H9 (cell line): ENCODE results near the gene CD59. TPM values are rescaled to one million over a fixed set of nuclear protein-coding genes. Genes with fewer than 3 reads are reported as not detected.
A peak's percentile ranks its signal among the peaks of the same experiment; 100 is the strongest.

Experiments used
- DNase-seq: peaks from one replicate; pipeline ENCODE4 v3.0.0-alpha.2; 2017
- H2AFZ ChIP-seq: one replicate; pipeline ENCODE4 v1.6.1; 2013; ENCODE audit warnings: mild to moderate bottlenecking, low read length, control low read depth, moderate library complexity
- H2AK5ac ChIP-seq: 2 replicates; pipeline ENCODE4 v1.6.1; 2013; ENCODE audit warnings: low read length, control low read depth, mixed read lengths; ENCODE audit not compliant: insufficient read length
- H2BK120ac ChIP-seq: one replicate; pipeline ENCODE4 v1.6.1; 2013; ENCODE audit warnings: low read depth, mild to moderate bottlenecking, low read length, control low read depth, inconsistent platforms; ENCODE audit not compliant: poor library complexity, severe bottlenecking
- H2BK12ac ChIP-seq: 2 replicates; pipeline ENCODE4 v1.6.1; 2013; ENCODE audit warnings: low read length, control low read depth, mixed read lengths, low read depth; ENCODE audit not compliant: insufficient read length
- H2BK15ac ChIP-seq: 2 replicates; pipeline ENCODE4 v1.6.1; 2013; ENCODE audit warnings: low read depth, low read length, control low read depth
- H2BK20ac ChIP-seq: one replicate; pipeline ENCODE4 v1.6.1; 2013; ENCODE audit warnings: low read depth, mild to moderate bottlenecking, low read length, control low read depth, inconsistent platforms; ENCODE audit not compliant: poor library complexity, severe bottlenecking
- H2BK5ac ChIP-seq: 2 replicates; pipeline ENCODE4 v1.6.1; 2013; ENCODE audit warnings: low read length, control low read depth, mixed read lengths; ENCODE audit not compliant: insufficient read length
- H3K14ac ChIP-seq: 2 replicates; pipeline ENCODE4 v1.6.1; 2013; ENCODE audit warnings: low read length, control low read depth; ENCODE audit not compliant: insufficient read depth
- H3K18ac ChIP-seq: 2 replicates; pipeline ENCODE4 v1.6.1; 2013; ENCODE audit warnings: low read depth, mild to moderate bottlenecking, mixed read lengths, low read length, control low read depth; ENCODE audit not compliant: insufficient read length
- H3K23ac ChIP-seq: 2 replicates; pipeline ENCODE4 v1.6.1; 2013; ENCODE audit warnings: low read length, control low read depth, mixed read lengths, low read depth; ENCODE audit not compliant: insufficient read length
- H3K23me2 ChIP-seq: 2 replicates; pipeline ENCODE4 v1.6.1; 2013; ENCODE audit warnings: low read depth, mild to moderate bottlenecking, mixed read lengths, low read length, control low read depth; ENCODE audit not compliant: insufficient read length, poor library complexity, severe bottlenecking
- H3K27ac ChIP-seq: 2 replicates; pipeline ENCODE4 v1.5.1; 2013; ENCODE audit warnings: low read length, control low read depth, mixed read lengths, low read depth; ENCODE audit not compliant: insufficient read length
- H3K27me3 ChIP-seq: 2 replicates; pipeline ENCODE4 v1.6.1; 2013; ENCODE audit warnings: low read length, control low read depth, inconsistent platforms; ENCODE audit not compliant: insufficient read depth
- H3K4ac ChIP-seq: 2 replicates; pipeline ENCODE4 v1.6.1; 2013; ENCODE audit warnings: low read depth, mild to moderate bottlenecking, control low read depth, inconsistent platforms, low read length, moderate library complexity
- H3K4me1 ChIP-seq: 2 replicates; pipeline ENCODE4 v1.6.1; 2013; ENCODE audit warnings: low read length, control low read depth, inconsistent platforms; ENCODE audit not compliant: insufficient read depth
- H3K4me2 ChIP-seq: 2 replicates; pipeline ENCODE4 v1.6.1; 2013; ENCODE audit warnings: low read length, control low read depth, mixed read lengths; ENCODE audit not compliant: insufficient read length, insufficient read depth
- H3K56ac ChIP-seq: 2 replicates; pipeline ENCODE4 v1.6.1; 2013; ENCODE audit warnings: low read depth, mild to moderate bottlenecking, mixed read lengths, low read length, control low read depth; ENCODE audit not compliant: insufficient read length
- H3K79me1 ChIP-seq: 2 replicates; pipeline ENCODE4 v1.6.1; 2013; ENCODE audit warnings: low read depth, mild to moderate bottlenecking, moderate library complexity, low read length, control low read depth, inconsistent platforms; ENCODE audit not compliant: insufficient read depth, poor library complexity, severe bottlenecking
- H3K79me2 ChIP-seq: 2 replicates; pipeline ENCODE4 v1.6.1; 2013; ENCODE audit warnings: low read length, control low read depth, inconsistent platforms; ENCODE audit not compliant: insufficient read depth
- H3K9ac ChIP-seq: 2 replicates; pipeline ENCODE4 v1.6.1; 2013; ENCODE audit warnings: low read length, control low read depth, mixed read lengths; ENCODE audit not compliant: insufficient read length; ENCODE audit errors: extremely low read depth
- H3K9me3 ChIP-seq: one replicate; pipeline ENCODE4 v1.6.1; 2013; ENCODE audit warnings: low read depth, low read length, inconsistent platforms; ENCODE audit not compliant: control insufficient read depth
- H3T11ph ChIP-seq: one replicate; pipeline ENCODE4 v1.6.1; 2013; ENCODE audit warnings: mild to moderate bottlenecking, low read length, control low read depth, inconsistent platforms
- H4K20me1 ChIP-seq: one replicate; pipeline ENCODE4 v1.6.1; 2013; ENCODE audit not compliant: control insufficient read depth, insufficient read length, insufficient read depth
- H4K5ac ChIP-seq: 2 replicates; pipeline ENCODE4 v1.6.1; 2013; ENCODE audit warnings: low read depth, mild to moderate bottlenecking, mixed read lengths, low read length, control low read depth; ENCODE audit not compliant: insufficient read length
- H4K8ac ChIP-seq: replicated peaks from 2 replicates; pipeline ENCODE4 v1.6.1; 2013; ENCODE audit warnings: low read length, control low read depth, mixed read lengths, low read depth; ENCODE audit not compliant: insufficient read length
- H4K91ac ChIP-seq: 2 replicates; pipeline ENCODE4 v1.6.1; 2013; ENCODE audit warnings: low read depth, mild to moderate bottlenecking, moderate library complexity, mixed read lengths, low read length, control low read depth; ENCODE audit not compliant: insufficient read length
- H3K27ac Mint-ChIP-seq, 3 experiments: 2 replicates in 2 of 3; 3 replicates in 1 of 3; pipeline ENCODE4 v1.8.0; 2020 to 2021; ENCODE audit warnings: mixed read lengths in 3 of 3, mild to moderate bottlenecking in 1 of 3, moderate library complexity in 1 of 3
- H3K27me3 Mint-ChIP-seq: 2 replicates; pipeline ENCODE4 v1.8.0; 2021; ENCODE audit warnings: low read depth, mild to moderate bottlenecking, moderate library complexity, mixed read lengths
- H3K36me3 Mint-ChIP-seq, 3 experiments: 2 replicates in 2 of 3; 3 replicates in 1 of 3; pipeline ENCODE4 v1.8.0; 2020 to 2021; ENCODE audit warnings: low read depth in 3 of 3, mixed read lengths in 3 of 3; ENCODE audit not compliant: insufficient read depth in 1 of 3
- H3K4me1 Mint-ChIP-seq, 2 experiments: 2 replicates each; pipeline ENCODE4 v1.8.0; 2020; ENCODE audit warnings: mixed read lengths in 2 of 2
- H3K4me3 Mint-ChIP-seq, 2 experiments: 2 replicates in 1 of 2; 3 replicates in 1 of 2; pipeline ENCODE4 v1.8.0; 2020 to 2021; ENCODE audit warnings: mild to moderate bottlenecking in 2 of 2, mixed read lengths in 2 of 2, moderate library complexity in 1 of 2
- H3K9me3 Mint-ChIP-seq, 2 experiments: 2 replicates in 1 of 2; 3 replicates in 1 of 2; pipeline ENCODE4 v1.8.0; 2020; ENCODE audit warnings: mild to moderate bottlenecking in 2 of 2, mixed read lengths in 2 of 2, moderate library complexity in 1 of 2
- CTCF ChIP-seq: fragments of 200-600 bp; sonication (generic); conservative IDR thresholded peaks from 3 replicates; pipeline ENCODE4 v1.8.0; 2021; ENCODE audit warnings: antibody characterized with exemption, mild to moderate bottlenecking
- WGBS: extraction: QIAGEN DNeasy Blood & Tissue Kit; methylation state at CpG from one replicate; pipeline ENCODE4 v1.1.7; 2013; ENCODE audit warnings: missing lambda C conversion rate, low lambda C conversion rate, mixed read lengths; ENCODE audit not compliant: insufficient read length; ENCODE audit errors: extremely low coverage; 5-methylcytosine and 5-hydroxymethylcytosine counted together
- total RNA-seq: library from RNA; stranded (reverse); gene quantifications from 2 replicates; pipeline ENCODE4 v1.2.1, GENCODE V29; 2021

CD59 gene
- total RNA-seq, 1 experiment from 2014 or later, result 91.5 TPM

GRCh38 chr11:33716243-33716642 lies 20.0 kb downstream of the CD59 start:
- H3K36me3 Mint-ChIP-seq, result peaks cover 0 to 38% (median 31%) of the 10 kb centered on the region in 3 experiments; a peak in 6 of 7 replicates
- TF ChIP-seq CTCF, result peak; percentile 53
- no peak for DNase-seq
- H3K79me1 ChIP-seq, result no peaks in the 10 kb centered on the region
- H3K18ac ChIP-seq, result no peak overlapping the region
- no peak overlapping the region for H3K27ac ChIP-seq
- no CpG with 5 or more reads among the region's 2 CpGs for WGBS
- H3K9me3 Mint-ChIP-seq, result no peaks in the 10 kb centered on the region
- no peak overlapping the region for H3K14ac ChIP-seq
- H2BK15ac ChIP-seq, result no peak overlapping the region
- no peak overlapping the region for H4K91ac ChIP-seq
- no peak overlapping the region for H2BK5ac ChIP-seq
- H2BK20ac ChIP-seq, result no peak overlapping the region
- H3K23ac ChIP-seq, result no peak overlapping the region
- H3K9me3 ChIP-seq, result no peaks in the 10 kb centered on the region
- no peak overlapping the region for H3K56ac ChIP-seq
- H4K20me1 ChIP-seq, result no peaks in the 10 kb centered on the region
- no peaks in the 10 kb centered on the region for H3K27me3 ChIP-seq
- H2AK5ac ChIP-seq, result no peak overlapping the region
- H2BK120ac ChIP-seq, result no peak overlapping the region
- H4K8ac ChIP-seq, result no peak overlapping the region
- H3K79me2 ChIP-seq, result no peaks in the 10 kb centered on the region
- no peak overlapping the region for H3K9ac ChIP-seq
- no peaks in the 10 kb centered on the region for H3K27me3 Mint-ChIP-seq
- H2BK12ac ChIP-seq, result no peak overlapping the region
- no peak overlapping the region for H2AFZ ChIP-seq
- H3K4me2 ChIP-seq, result no peak overlapping the region
- no peak overlapping the region for H3T11ph ChIP-seq
- H3K4me1 ChIP-seq, result no peaks in the 10 kb centered on the region
- no peaks in the 10 kb centered on the region for H3K4me1 Mint-ChIP-seq
- no peak overlapping the region for H4K5ac ChIP-seq
- H3K23me2 ChIP-seq, result no peaks in the 10 kb centered on the region
- no peak overlapping the region for H3K4me3 Mint-ChIP-seq
- no peak overlapping the region for H3K27ac Mint-ChIP-seq
- H3K4ac ChIP-seq, result no peak overlapping the region
